Endothelial cell of umbilical vein (primary cell): Measurements from ENCODE around the gene TRAP1. TPM values are rescaled to one million over a fixed set of nuclear protein-coding genes. Genes with fewer than 3 reads are reported as not detected.

Source experiments
- BruUV-seq: library from RNA; stranded (reverse); fragments of 400-500 nt; replicated peaks from 2 replicates; lab custom pipeline; 2021; lab: Mats Ljungman, UMichigan
- CTCF ChIA-PET: fragments of 300-600, 350-600 bp; sonication (Branson Sonifier 250); formaldehyde crosslinking; loops from one replicate; lab custom pipeline; 2021; ENCODE audit warnings: antibody characterized with exemption, inconsistent platforms; lab: Charles Lee
- POLR2A ChIA-PET: fragments of 300-600, 350-600 bp; sonication (Branson Sonifier 250); formaldehyde crosslinking; loops from one replicate; lab custom pipeline; 2021; ENCODE audit warnings: antibody characterized with exemption, inconsistent platforms; lab: Charles Lee
- DNase-seq: peaks from one replicate; pipeline ENCODE4 v3.0.0-alpha.2; 2011; ENCODE audit warnings: low read depth, low spot score
- FAIRE-seq: peaks from 2 replicates; lab custom pipeline; 2011; peaks lifted over from hg19 to GRCh38; lab: Jason Lieb, UNC
- H2AFZ ChIP-seq: 2 replicates; pipeline ENCODE4 v1.6.0; 2012; ENCODE audit warnings: low read depth, low read length, control low read depth, inconsistent platforms
- H3K27ac ChIP-seq: 2 replicates; pipeline ENCODE4 v1.5.1; 2011; ENCODE audit warnings: low read depth, mild to moderate bottlenecking, control low read depth, low read length, moderate library complexity; ENCODE audit not compliant: insufficient read depth
- H3K27me3 ChIP-seq, 2 experiments: 2 replicates each; pipeline versions ENCODE4 v1.6.0 to v1.6.1; 2011; ENCODE audit warnings: low read length in 2 of 2, mixed read lengths in 1 of 2; ENCODE audit not compliant: control insufficient read depth in 2 of 2, insufficient read depth in 2 of 2
- H3K36me3 ChIP-seq, 2 experiments: 2 replicates in 1 of 2; 3 replicates in 1 of 2; pipeline ENCODE4 v1.5.1; 2011; ENCODE audit warnings: low read length in 2 of 2, mild to moderate bottlenecking in 1 of 2, moderate library complexity in 1 of 2; ENCODE audit not compliant: control insufficient read depth in 2 of 2, insufficient read depth in 2 of 2; ENCODE audit errors: extremely low read depth in 1 of 2
- H3K4me1 ChIP-seq: 3 replicates; pipeline ENCODE4 v1.5.1; 2011; ENCODE audit warnings: mild to moderate bottlenecking, low read length; ENCODE audit not compliant: control insufficient read depth, insufficient read depth; ENCODE audit errors: extremely low read depth
- H3K4me2 ChIP-seq: 2 replicates; pipeline ENCODE4 v1.6.1; 2011; ENCODE audit warnings: low read length, control low read depth, mixed read lengths; ENCODE audit not compliant: insufficient read depth
- H3K4me3 ChIP-seq, 3 experiments: fragments of 200-600 bp in 1 of 3; sonication (generic), shearing (Covaris generic) in 1 of 3; replicated peaks in 1 of 3; 2 replicates each; pipeline ENCODE4 v1.5.1; 2011 to 2016; ENCODE audit warnings: control low read depth in 3 of 3, low read length in 3 of 3, mild to moderate bottlenecking in 2 of 3, inconsistent platforms in 1 of 3, low read depth in 1 of 3, moderate library complexity in 1 of 3; ENCODE audit not compliant: insufficient read depth in 1 of 3
- H3K79me2 ChIP-seq: 2 replicates; pipeline ENCODE4 v1.6.0; 2012; ENCODE audit warnings: low read length, inconsistent platforms; ENCODE audit not compliant: control insufficient read depth, insufficient read depth
- H3K9ac ChIP-seq: replicated peaks from 2 replicates; pipeline ENCODE3; 2011; ENCODE audit warnings: low read length, control low read depth; ENCODE audit not compliant: insufficient read depth; ENCODE audit errors: extremely low read depth
- H3K9me1 ChIP-seq: replicated peaks from 3 replicates; pipeline ENCODE4 v1.6.0; 2011; ENCODE audit warnings: mild to moderate bottlenecking, low read length; ENCODE audit not compliant: control insufficient read depth, insufficient read depth; ENCODE audit errors: extremely low read depth
- H3K9me3 ChIP-seq: replicated peaks from 2 replicates; pipeline ENCODE4 v1.5.1; 2012; ENCODE audit warnings: low read length, inconsistent platforms; ENCODE audit not compliant: control insufficient read depth, insufficient read depth
- H4K20me1 ChIP-seq: replicated peaks from 2 replicates; pipeline ENCODE3; 2011; ENCODE audit warnings: mild to moderate bottlenecking, low read length; ENCODE audit not compliant: control insufficient read depth, insufficient read depth; ENCODE audit errors: extremely low read depth
- EZH2 ChIP-seq: IDR thresholded peaks from 2 replicates; pipeline ENCODE4 v1.6.1; 2012; ENCODE audit warnings: borderline replicate concordance, low read depth, mild to moderate bottlenecking, moderate library complexity, low read length, inconsistent platforms; ENCODE audit not compliant: severe bottlenecking
- FOS ChIP-seq: IDR thresholded peaks from 2 replicates; pipeline ENCODE4 v1.6.1; 2011; ENCODE audit warnings: mild to moderate bottlenecking, low read length, moderate library complexity, borderline replicate concordance; ENCODE audit not compliant: insufficient read depth
- GATA2 ChIP-seq: IDR thresholded peaks from 2 replicates; pipeline ENCODE4 v1.7.0; 2011; ENCODE audit warnings: low read depth, mild to moderate bottlenecking, moderate library complexity, mixed read lengths, low read length; ENCODE audit not compliant: insufficient read length, insufficient read depth
- JUN ChIP-seq: IDR thresholded peaks from 2 replicates; pipeline ENCODE4 v1.6.1; 2011; ENCODE audit warnings: borderline replicate concordance, low read depth; ENCODE audit not compliant: insufficient read length, insufficient read depth
- MYC ChIP-seq: IDR thresholded peaks from one replicate; pipeline ENCODE4 v1.6.1; 2011; ENCODE audit warnings: mild to moderate bottlenecking, low read depth, low read length
- POLR2A ChIP-seq: IDR thresholded peaks from 2 replicates; pipeline ENCODE4 v1.6.1; 2012; ENCODE audit warnings: low read depth, mild to moderate bottlenecking, control low read depth, low read length
- POLR2AphosphoS5 ChIP-seq: IDR thresholded peaks from 2 replicates; pipeline ENCODE4 v1.6.1; 2012; ENCODE audit warnings: low read depth, mild to moderate bottlenecking, control low read depth, low read length, moderate library complexity; ENCODE audit not compliant: insufficient read depth
- dilution Hi-C: fragments of 300-500 bp; cut with MboI; formaldehyde crosslinking; loops from one replicate; pipeline ENCODE4 v1.15.0; 2019; ENCODE audit warnings: low sequenced_read_pairs; ENCODE audit not compliant: extremely low pct_ligation_motif_present
- intact Hi-C: fragments of 100-400 bp; cut with micrococcal nuclease; formaldehyde crosslinking; loops from one replicate; pipeline ENCODE4 v1.10.0; 2022
- polyA plus RNA-seq, 4 experiments: library from polyadenylated mRNA; depleted of rRNA in 3 of 4; stranded (reverse) in 3 of 4; unstranded in 1 of 4; fragments of >200 nt; gene quantifications; 2 replicates each; pipeline versions ENCODE4 v1.2.1 to v1.2.3, GENCODE V29; 2011 to 2012; ENCODE audit warnings: missing spikeins in 1 of 4
- total RNA-seq: library from RNA; stranded (reverse); gene quantifications from 2 replicates; pipeline ENCODE4 v1.2.3, GENCODE V29; 2021
- TF ChIP-seq, protein P1 (sequence below), 2 donors: IDR thresholded peaks; 1 replicate in 1 of 2; 2 replicates in 1 of 2; pipeline ENCODE4 v1.5.1; 2011; ENCODE audit warnings: low read length in 2 of 2, mild to moderate bottlenecking in 2 of 2, moderate library complexity in 2 of 2, control low read depth in 1 of 2, inconsistent platforms in 1 of 2, low read depth in 1 of 2; ENCODE audit not compliant: insufficient read depth in 1 of 2; ENCODE audit errors: extremely low read depth in 1 of 2
- TF ChIP-seq, protein P2 (sequence below): IDR thresholded peaks from 2 replicates; pipeline ENCODE4 v1.6.1; 2011; ENCODE audit not compliant: insufficient read depth, insufficient read length

TRAP1 gene
- total and polyA plus RNA-seq, 2 donors (not counting 3 experiments of a cell fraction or from before 2014, with no cell fraction given) = 95.6 to 102 TPM

- H3K36me3 ChIP-seq = peaks cover 16 to 45% of the 10 kb centered on the region in 2 experiments
- BruUV-seq = no TSS peak
Observed at GRCh38 chr16:3661922-3662321, 55.4 kb downstream of the TRAP1 start.

DNA sequence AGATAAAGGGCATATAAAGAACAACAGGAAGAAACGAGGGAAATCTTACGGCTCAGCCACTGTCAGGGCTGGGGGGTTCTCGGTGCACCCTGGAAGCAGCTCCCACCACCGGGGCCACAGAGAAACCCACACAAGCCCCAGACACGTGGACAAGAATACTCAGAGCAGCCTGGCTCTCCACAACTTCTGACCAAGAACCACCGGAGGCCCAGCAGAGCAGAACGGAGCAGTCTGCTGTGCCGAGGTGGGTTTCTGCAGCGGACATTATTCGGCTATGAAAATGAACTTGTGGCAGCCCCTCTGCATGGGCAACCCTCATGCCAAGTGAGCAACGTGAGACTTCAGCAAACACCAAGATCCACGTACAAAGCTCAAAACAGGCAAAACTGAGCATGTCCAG, 56.0 kb downstream of the TRAP1 start:
- POLR2A ChIA-PET = interaction anchor here (0.5 kb wide), 1 partner anchor 1042 kb away, joined by 3 read pairs; no protein-coding TSS in a partner anchor
- Histone ChIP-seq H3K4me2 (no peak overlapping the region), H3K36me3 (peaks cover 16 to 51% of the 10 kb centered on the region in 2 experiments), H3K9me1 (no peaks in the 10 kb centered on the region), H3K79me2 (no peaks in the 10 kb centered on the region), H3K9me3 (no peaks in the 10 kb centered on the region), H3K27ac (no peak overlapping the region), H3K4me1 (no peaks in the 10 kb centered on the region), H2AFZ (no peak overlapping the region), H3K4me3 (no peak overlapping the region), H4K20me1 (no peaks in the 10 kb centered on the region), H3K27me3 (no peaks in the 10 kb centered on the region), H3K9ac (no peak overlapping the region)
- no peak for DNase-seq
- CTCF ChIA-PET = interaction anchor here (1.5 kb wide), 1 partner anchor 138 kb away, joined by 3 read pairs; no protein-coding TSS in a partner anchor
- TF ChIP-seq JUN (no peak), POLR2A (no peak), FOS (no peak), EZH2 (no peak), MYC (no peak), POLR2AphosphoS5 (no peak), GATA2 (no peak)
- TF ChIP-seq, protein P1, sequence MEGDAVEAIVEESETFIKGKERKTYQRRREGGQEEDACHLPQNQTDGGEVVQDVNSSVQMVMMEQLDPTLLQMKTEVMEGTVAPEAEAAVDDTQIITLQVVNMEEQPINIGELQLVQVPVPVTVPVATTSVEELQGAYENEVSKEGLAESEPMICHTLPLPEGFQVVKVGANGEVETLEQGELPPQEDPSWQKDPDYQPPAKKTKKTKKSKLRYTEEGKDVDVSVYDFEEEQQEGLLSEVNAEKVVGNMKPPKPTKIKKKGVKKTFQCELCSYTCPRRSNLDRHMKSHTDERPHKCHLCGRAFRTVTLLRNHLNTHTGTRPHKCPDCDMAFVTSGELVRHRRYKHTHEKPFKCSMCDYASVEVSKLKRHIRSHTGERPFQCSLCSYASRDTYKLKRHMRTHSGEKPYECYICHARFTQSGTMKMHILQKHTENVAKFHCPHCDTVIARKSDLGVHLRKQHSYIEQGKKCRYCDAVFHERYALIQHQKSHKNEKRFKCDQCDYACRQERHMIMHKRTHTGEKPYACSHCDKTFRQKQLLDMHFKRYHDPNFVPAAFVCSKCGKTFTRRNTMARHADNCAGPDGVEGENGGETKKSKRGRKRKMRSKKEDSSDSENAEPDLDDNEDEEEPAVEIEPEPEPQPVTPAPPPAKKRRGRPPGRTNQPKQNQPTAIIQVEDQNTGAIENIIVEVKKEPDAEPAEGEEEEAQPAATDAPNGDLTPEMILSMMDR (IDR thresholded peaks at IDR 0.05; ENCODE audit: extremely low read depth in 1 of 2, insufficient read depth in 1 of 2, low read depth in 1 of 2, low read length in 2 of 2) = no peak
- TF ChIP-seq, protein P2, sequence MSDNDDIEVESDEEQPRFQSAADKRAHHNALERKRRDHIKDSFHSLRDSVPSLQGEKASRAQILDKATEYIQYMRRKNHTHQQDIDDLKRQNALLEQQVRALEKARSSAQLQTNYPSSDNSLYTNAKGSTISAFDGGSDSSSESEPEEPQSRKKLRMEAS = no peak
- dilution Hi-C loops = no loop called here
- intact Hi-C loops = no loop called here
- FAIRE-seq = no peak
- BruUV-seq = no TSS peak

More at GRCh38 chr16:3661922-3662321, 55.4 kb downstream of the TRAP1 start:
- Histone ChIP-seq H4K20me1 (no peaks in the 10 kb centered on the region), H3K27me3 (no peaks in the 10 kb centered on the region), H3K4me1 (no peaks in the 10 kb centered on the region), H3K4me3 (no peak overlapping the region), H3K79me2 (no peaks in the 10 kb centered on the region), H2AFZ (no peak overlapping the region), H3K9ac (no peak overlapping the region), H3K9me3 (no peaks in the 10 kb centered on the region), H3K9me1 (no peaks in the 10 kb centered on the region), H3K27ac (no peak overlapping the region), H3K4me2 (no peak overlapping the region)
- intact Hi-C loops (no loop called here), dilution Hi-C loops (no loop called here)
- FAIRE-seq (no peak), DNase-seq (no peak)
- ChIA-PET POLR2A (no interaction called here), CTCF (interaction anchor here (1.5 kb wide), 1 partner anchor 138 kb away, joined by 3 read pairs; no protein-coding TSS in a partner anchor)
- TF ChIP-seq, protein P2 = no peak
- TF ChIP-seq POLR2A (no peak), POLR2AphosphoS5 (no peak), JUN (no peak), EZH2 (no peak), GATA2 (no peak), FOS (no peak)
